Measurements from ENCODE around the gene RPS27. TPM values are rescaled to one million over a fixed set of nuclear protein-coding genes. Genes with fewer than 3 reads are reported as not detected.

The RPS27 gene
- total RNA-seq, 1 experiment from 2014 or later: 2,544 TPM

DNA sequence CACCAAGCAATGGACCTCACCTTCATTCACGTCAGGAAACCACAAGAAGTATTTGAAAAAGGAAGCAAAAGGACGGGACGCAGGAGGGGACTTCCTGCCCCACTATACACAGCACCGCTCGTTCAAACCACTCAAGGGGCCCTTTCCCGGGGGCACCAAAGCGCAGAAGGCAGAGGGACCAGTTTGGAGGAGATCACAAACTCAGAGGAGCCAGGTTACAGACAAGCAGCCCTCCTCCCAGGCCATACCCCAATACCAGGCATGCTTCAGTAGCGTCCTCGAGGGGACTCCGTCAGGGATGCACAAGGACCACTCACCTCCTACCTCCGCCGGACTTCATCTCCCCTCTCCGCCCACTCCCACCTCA, 32.8 kb upstream of the RPS27 start:
- Histone ChIP-seq H3K79me2 (ENCODE audit: low read length) (peaks cover 66% of the 10 kb centered on the region), H3K4me3 (ENCODE audit: low read length) (peak overlapping the region; percentile 97), H3F3A (ENCODE audit: low read length, unreplicated experiment) (peaks cover 7% of the 10 kb centered on the region), H3K27me3 (ENCODE audit: low read length) (no peaks in the 10 kb centered on the region), H3K9me2 (replicated peaks; ENCODE audit: low read length) (no peaks in the 10 kb centered on the region), H3K4me1 (ENCODE audit: insufficient read depth, low read length) (peaks cover 37% of the 10 kb centered on the region), H3K36me3 (ENCODE audit: low read depth, low read length) (peaks cover 7% of the 10 kb centered on the region; the same call in 1 of the 2 replicates), H4K20me1 (ENCODE audit: low read length) (peaks cover 10% of the 10 kb centered on the region), H2AFZ (ENCODE audit: low read length) (peak overlapping the region; percentile 96), H3K4me2 (ENCODE audit: low read length) (peak overlapping the region; percentile 83), H3K9ac (ENCODE audit: low read length) (peak overlapping the region; percentile 88), H3K9me3 (ENCODE audit: low read length) (no peaks in the 10 kb centered on the region), H3K27ac (ENCODE audit: low read length) (no peak overlapping the region)
- BruUV-seq (replicated peaks): no TSS peak
- DNase-seq (no peak), ATAC-seq (peak; percentile 7)
- POLR2A ChIA-PET (ENCODE audit: unreplicated experiment): no interaction called here
- CTCF ChIA-PET: interaction anchor here (1.0 kb wide), 1 partner anchor 11 kb away, joined by 3 read pairs; the partner anchor contains the start of gene DENND4B
- intact Hi-C loops (cut with micrococcal nuclease): loop anchor here (1.0 kb wide), 2 partner anchors 11 to 20 kb away; partner anchors contain the start of genes DENND4B and JTB
- no peak for TF ChIP-seq EZH2 (IDR thresholded peaks at IDR 0.05; ENCODE audit: low read length, unreplicated experiment)
- TF ChIP-seq CTCF (conservative IDR thresholded peaks at IDR 0.05; ENCODE audit: low read depth, low read length): no peak
- TF ChIP-seq EZH2phosphoT487 (IDR thresholded peaks at IDR 0.05; ENCODE audit: borderline replicate concordance, low read length): no peak

DNA sequence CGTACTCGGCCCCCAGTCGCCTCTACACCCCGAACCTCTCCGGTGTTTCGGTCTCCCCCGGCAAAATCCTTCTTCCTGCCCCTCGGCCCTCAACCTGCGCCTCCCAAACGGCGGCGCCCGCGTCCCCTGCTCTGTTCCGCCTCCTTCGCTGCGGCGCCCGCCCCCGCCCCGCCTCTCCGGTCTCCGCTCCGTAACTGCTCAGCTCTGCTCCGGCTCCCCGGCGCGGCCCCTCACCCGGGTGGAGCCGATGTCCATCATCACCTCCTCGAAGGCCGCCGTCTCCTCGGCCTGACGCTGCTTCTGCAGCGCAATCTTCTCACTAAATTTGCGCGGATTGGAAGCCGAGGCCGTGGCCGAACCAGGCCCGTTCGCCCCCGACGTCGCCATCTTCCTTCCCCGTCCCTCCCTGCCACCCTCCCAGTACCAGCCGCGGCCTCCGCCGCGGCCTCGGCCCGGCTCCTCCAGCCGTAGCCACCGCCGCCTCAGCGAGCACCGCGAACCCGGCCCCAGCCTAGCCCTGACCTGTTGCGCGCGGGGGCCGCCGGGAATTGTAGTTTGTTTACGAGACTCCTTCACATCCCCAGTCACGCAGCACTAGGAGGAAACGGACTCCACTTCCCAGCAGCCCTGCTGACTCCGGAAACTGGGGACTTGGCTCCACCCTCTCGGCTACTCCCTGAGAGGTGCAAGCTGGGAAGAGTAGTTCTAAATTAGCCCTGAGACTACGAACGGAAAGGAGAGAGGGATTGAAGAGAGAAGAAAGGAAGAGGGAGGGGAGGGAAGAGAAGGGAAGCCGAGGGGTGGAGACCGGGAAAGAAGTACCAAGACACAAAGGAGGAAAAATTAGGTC, 32.2 kb upstream of the RPS27 start, which contains the start of gene CRTC2:
CRTC2 (minus strand) TSS at position 502 of the 850 bp plus-strand sequence; CDS start at position 387, 115 bp downstream.
- Histone ChIP-seq H3K79me2 (ENCODE audit: low read length) (peaks cover 70% of the 10 kb centered on the region), H4K20me1 (ENCODE audit: low read length) (peaks cover 10% of the 10 kb centered on the region), H3K27ac (ENCODE audit: low read length) (peak within 1 kb of the TSS; percentile 36), H3K9me3 (ENCODE audit: low read length) (no peaks in the 10 kb centered on the region), H3K4me1 (ENCODE audit: insufficient read depth, low read length) (peaks cover 41% of the 10 kb centered on the region), H3K9ac (ENCODE audit: low read length) (peak within 1 kb of the TSS; percentile 88), H2AFZ (ENCODE audit: low read length) (peak within 1 kb of the TSS; percentile 96), H3K36me3 (ENCODE audit: low read depth, low read length) (peaks cover 5% of the 10 kb centered on the region; the same call in 1 of the 2 replicates), H3K9me2 (replicated peaks; ENCODE audit: low read length) (no peaks in the 10 kb centered on the region), H3K27me3 (ENCODE audit: low read length) (no peaks in the 10 kb centered on the region), H3F3A (ENCODE audit: low read length, unreplicated experiment) (peaks cover 7% of the 10 kb centered on the region), H3K4me3 (ENCODE audit: low read length) (peak within 1 kb of the TSS; percentile 97), H3K4me2 (ENCODE audit: low read length) (peak within 1 kb of the TSS; percentile 83)
- intact Hi-C loops (cut with micrococcal nuclease): loop anchor here (1.0 kb wide), 2 partner anchors 12 to 19 kb away; partner anchors contain the start of genes DENND4B and JTB
- peak; percentile 99 for DNase-seq
- POLR2A ChIA-PET (ENCODE audit: unreplicated experiment): interaction anchor here (0.6 to 0.8 kb wide), 4 partner anchors 12 to 54 kb away, joined by 4 to 11 read pairs (median 4); partner anchors contain the start of genes JTB and RPS27
- BruUV-seq (replicated peaks): no TSS peak
- peak; percentile 79 for ATAC-seq
- CTCF ChIA-PET: interaction anchor here (1.0 kb wide), 1 partner anchor 12 kb away, joined by 3 read pairs; the partner anchor contains the start of gene DENND4B
- TF ChIP-seq EZH2 (IDR thresholded peaks at IDR 0.05; ENCODE audit: low read length, unreplicated experiment) (no peak), EZH2phosphoT487 (IDR thresholded peaks at IDR 0.05; ENCODE audit: borderline replicate concordance, low read length) (no peak), CTCF (conservative IDR thresholded peaks at IDR 0.05; ENCODE audit: low read depth, low read length) (peak; percentile 31; the same call in 1 of the 2 replicates)
